ENCODE results near the gene PYGB.

The PYGB gene

DNA sequence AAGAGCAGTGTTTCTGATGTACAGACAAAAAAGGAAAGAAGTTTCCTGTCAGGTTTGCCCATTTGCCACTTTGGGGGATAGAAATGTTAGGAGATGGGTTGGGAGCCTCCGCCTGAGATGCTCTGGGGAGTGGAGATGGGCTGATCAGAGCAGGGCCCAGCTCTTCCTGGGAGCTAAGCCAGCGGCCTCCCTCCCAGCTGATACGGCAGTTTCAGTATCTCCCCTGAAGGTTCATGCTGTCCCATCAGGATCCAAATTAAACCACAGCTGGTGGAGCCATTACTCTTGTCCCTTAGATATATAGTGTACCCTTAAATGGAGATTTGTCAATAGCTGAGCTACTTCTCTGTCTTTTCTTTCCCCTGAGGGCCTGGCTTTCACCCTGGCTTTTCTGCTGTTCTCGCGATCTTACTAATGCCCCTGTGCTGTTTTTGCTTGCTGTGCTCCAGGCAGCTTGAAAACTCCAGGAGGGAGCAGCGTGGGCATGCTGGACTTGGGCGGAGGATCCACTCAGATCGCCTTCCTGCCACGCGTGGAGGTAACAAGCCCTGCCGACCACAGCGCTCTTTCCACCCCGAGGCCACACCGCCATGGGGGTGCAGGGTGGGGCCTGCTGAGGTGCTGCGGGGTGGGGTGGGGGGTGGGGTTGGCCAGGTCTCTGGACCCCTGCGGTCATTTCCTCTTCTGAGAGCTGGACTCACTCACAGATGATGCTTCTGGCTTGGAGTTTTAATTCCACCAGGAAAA, 31.5 kb upstream of the PYGB start:
- DNase-seq (ENCODE audit: low read depth in 2 of 2): no peak

DNA sequence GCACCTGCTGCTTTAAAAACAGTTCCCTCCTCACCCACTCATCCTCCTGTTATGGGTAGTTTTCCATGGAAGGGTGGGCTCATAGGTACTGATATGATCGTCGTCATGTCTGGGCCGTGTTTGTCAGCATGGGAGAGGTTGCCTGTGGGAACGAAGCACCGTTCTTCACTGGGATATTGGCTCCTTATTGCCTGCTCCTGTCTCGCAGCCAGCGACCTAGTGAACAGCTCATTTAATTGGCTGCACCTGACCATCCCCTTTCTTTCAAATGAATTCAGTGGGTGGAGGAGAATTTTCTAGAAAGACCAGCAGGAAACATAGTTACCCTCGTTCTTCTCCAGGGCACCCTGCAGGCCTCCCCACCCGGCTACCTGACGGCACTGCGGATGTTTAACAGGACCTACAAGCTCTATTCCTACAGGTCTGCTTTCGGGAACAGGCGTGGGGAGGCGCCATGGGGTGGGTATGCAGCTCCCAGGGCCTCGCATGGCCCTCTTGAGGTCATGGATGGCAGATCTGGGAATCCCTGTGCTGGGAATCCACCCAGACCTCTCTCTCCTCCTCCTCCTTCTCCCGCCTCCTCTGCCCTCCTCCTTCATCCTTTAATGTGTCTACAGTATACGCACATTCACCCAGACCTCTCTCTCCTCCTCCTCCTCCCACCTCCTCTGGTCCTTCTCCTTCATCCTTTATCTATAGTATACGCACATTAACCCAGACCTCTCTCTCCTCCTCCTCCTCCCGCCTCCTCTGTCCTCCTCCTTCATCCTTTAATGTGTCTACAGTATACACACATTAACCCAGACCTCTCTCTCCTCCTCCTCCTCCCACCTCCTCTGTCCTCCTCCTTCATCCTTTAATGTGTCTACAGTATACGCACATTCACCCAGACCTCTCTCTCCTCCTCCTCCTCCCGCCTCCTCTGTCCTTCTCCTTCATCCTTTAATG, 30.4 kb upstream of the PYGB start:
- no peak for DNase-seq (ENCODE audit: low read depth in 2 of 2)

DNA sequence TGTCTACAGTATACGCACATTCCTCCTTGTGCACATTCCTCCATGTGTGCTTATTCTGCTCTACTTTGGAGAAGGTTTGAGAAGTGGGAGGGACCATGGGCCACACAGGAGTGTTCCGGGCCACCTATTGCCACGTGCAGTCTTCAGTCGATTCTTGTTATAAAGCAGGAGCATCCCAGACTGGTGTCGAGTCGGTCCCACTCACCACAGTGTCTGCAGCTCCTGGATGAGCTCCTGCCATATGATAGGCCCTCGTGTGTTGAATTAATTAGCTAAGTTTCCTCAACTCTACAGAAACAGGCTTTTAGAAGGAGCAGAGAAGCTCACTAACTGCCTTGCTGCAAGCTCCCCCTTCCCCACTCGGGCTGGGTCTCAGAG, 29.8 kb upstream of the PYGB start:
- no peak for DNase-seq (ENCODE audit: low read depth in 2 of 2)

DNA sequence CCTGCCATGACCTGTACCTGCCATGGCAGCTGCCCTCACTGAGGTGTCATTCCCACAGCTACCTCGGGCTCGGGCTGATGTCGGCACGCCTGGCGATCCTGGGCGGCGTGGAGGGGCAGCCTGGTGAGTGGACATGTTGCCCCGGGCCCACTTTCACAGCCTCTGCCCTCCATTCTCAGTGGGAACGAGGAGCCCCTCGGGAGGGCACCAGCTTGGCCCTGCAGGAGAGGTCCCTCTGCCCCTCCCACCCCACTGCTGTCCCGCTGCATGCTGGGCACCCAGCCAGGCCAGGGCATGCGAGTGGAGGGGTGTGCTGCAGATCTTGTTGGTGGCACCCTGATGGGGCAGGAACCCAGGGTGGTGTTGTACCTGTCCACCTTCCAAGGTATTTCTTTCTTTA, 29.4 kb upstream of the PYGB start:
- DNase-seq (ENCODE audit: low read depth in 2 of 2): no peak

DNA sequence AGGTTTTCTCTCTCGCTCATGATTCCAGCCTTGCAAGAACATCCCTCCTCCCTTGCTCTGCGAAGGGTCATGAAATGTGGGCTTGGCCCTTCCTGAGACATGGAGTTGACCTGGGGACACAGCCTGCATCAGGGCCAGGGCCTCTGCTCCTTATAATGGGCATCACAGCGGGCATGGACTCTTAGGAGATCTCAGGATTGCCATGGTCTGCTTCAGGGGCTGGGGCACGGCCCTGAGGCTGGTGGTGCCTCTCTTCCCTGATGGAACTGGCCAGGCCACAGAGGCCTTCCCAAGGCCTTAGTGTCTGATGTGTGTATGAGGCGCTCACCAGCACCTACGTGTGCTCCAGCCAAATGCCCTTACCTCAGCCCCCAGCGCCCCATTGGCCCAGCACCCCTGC, 28.5 kb upstream of the PYGB start:
- DNase-seq (ENCODE audit: low read depth in 2 of 2): no peak

DNA sequence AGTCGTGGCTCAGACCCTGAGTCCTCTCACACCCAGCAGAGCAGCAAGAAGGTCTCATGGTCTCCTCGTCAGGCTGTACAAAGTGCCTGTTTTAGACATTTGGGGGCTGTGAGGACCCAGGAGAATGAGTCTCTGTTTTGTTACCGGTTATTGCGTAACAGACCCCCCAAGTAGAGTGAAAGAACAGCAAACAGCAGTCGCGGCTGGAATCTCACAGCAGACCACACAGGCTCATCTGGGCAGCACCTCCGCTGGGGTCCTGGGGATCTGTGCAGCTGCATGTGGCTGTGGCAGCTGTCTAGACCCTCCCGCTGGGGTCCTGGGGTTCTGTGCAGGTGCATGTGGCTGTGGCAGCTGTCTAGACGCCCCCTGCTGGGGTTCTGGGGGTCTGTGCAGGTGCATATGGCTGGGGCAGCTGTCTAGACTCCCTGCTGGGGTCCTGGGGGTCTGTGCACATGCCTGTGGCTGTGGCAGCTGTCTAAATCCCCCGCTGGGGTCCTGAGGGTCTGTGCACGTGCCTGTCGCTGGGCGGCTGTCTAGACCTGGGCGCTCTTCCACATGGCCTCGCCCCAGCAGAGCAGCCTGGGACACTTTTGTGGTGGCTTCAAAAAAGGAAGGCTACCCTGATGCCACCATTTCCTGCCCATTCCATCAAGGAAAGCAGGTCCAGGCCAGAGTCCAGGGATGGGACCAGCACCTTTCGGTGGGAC, 27.7 kb upstream of the PYGB start:
- no peak for DNase-seq (ENCODE audit: low read depth in 2 of 2)

DNA sequence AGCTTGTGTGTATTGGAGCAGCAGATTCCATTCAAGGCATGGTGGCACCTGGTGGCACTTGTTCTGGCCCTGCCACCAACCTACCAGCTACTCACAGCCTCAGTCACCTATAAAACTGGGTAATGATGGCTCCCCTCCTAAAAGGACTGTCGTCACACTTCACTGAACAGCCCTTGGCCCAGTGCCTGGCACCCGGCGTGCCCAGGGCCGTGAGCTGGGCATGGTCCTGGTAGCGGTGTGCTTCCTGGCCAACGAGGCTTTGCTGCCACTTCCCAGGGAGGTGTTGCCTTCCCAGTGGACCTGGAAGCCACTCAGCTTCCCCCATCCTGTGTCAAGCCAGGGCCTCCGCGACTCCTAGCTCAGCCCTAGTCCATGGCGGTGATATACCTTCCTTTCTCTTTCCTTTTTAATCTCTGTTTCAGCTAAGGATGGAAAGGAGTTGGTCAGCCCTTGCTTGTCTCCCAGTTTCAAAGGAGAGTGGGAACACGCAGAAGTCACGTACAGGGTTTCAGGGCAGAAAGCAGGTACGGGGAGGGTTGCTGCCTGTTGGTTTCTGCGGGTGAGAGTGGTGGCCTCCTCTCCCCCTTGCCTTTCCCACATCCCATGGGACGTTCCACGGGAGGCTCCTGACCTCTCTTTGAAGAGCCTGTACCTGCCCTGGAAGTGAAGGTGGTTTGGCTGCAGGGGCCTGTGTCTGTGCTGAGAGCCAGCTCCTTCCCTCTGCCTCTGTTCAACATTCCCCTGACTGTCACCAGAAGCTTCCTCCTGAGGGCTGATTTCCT, 26.9 kb upstream of the PYGB start:
- DNase-seq (ENCODE audit: low read depth in 2 of 2): no peak

DNA sequence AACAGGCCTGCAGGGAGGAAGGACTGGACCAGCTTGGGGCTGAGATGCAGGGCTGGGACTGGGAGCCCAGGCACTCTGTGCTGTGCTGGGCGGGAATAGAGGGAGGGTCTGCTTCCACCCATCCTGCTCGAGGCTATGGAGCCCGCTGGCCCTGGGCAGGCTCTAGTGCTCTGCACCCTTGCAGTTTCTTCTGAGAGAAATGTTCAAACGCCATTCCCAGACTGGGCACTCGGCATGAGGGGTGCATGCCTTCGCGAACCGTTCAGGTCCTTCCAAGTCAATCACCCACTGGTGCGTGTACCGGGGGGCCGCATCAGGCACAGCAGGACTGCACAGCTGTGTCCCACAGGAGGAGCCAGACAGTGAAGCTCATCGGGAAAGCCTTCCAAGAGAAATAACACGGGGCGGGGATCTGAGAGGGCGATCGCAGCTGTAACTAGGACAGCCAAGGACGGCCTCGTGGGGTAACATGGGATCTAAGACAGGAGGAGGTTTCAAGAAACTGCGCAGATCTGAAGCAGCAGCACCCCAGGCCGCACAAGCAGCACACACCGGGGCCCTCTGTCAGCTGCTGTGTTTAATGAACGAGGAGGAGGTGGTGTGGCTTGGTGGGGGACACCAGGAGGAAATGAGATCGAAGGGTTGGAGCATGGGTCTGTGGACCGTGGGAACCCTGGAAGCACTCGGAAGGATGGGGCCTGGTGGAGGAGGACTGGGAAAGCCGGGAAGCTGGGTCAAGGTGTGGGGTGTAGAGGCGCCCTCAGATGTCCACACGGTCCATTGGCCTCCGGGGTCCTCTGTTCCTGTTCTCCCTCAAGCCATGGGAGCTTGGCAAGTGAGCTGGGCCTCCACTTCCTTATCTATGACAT, 26.1 kb upstream of the PYGB start:
- DNase-seq (ENCODE audit: low read depth in 2 of 2): no peak

DNA sequence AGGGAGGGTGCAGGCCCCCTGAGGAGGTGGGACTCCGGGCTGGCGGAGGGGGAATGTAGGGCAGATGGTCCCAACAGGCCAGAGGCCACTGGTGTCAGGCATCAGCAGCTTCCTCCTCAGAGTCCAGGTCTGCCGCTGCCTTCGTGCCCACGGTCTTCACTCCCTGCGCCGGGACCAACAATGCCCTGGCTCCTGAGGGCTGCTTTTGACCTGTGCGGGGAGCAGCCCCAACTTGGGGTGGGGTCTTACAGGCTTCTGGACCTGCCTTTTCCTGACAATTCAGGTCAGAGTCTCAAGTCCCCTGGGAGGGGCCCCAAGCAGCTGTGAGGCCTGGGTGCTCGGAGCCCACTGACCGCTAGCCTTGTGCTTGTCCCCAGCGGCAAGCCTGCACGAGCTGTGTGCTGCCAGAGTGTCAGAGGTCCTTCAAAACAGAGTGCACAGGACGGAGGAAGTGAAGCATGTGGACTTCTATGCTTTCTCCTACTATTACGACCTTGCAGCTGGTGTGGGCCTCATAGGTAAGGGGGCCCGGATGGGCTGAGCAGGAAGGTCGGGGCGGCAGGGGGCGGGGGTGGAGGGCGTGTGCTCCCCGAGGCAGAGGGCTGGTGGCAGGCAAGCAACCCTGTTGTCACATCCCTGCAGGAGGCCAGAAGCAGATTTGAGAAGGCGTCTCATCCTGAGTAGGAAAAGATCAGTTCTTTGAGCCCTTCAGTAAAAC, 25.3 kb upstream of the PYGB start:
- DNase-seq (ENCODE audit: low read depth in 2 of 2): no peak

DNA sequence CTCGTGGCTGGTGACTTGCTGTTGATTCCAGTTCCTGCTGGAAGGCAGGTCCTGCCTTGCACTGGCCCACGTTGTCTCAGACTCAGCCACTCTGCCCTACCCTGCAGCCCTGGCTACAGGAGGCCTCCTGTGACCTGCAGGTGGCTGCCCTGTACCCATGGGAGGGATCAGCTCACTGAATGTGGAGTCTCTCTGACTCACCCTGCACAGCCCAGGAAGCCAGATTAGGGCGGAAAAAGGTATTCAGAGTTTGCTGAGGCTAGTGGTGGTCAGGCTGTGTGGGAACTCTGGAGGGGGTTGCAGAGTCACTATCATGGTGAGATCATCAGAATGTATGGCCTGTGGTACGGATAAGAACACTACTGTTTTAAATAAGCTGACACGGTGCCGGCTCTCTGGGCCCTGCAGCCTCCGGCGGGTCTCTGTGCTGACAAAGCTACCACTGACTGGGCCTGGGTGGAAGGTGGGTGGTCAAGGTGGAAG, 24.7 kb upstream of the PYGB start:
- no peak for DNase-seq (ENCODE audit: low read depth in 2 of 2)

DNA sequence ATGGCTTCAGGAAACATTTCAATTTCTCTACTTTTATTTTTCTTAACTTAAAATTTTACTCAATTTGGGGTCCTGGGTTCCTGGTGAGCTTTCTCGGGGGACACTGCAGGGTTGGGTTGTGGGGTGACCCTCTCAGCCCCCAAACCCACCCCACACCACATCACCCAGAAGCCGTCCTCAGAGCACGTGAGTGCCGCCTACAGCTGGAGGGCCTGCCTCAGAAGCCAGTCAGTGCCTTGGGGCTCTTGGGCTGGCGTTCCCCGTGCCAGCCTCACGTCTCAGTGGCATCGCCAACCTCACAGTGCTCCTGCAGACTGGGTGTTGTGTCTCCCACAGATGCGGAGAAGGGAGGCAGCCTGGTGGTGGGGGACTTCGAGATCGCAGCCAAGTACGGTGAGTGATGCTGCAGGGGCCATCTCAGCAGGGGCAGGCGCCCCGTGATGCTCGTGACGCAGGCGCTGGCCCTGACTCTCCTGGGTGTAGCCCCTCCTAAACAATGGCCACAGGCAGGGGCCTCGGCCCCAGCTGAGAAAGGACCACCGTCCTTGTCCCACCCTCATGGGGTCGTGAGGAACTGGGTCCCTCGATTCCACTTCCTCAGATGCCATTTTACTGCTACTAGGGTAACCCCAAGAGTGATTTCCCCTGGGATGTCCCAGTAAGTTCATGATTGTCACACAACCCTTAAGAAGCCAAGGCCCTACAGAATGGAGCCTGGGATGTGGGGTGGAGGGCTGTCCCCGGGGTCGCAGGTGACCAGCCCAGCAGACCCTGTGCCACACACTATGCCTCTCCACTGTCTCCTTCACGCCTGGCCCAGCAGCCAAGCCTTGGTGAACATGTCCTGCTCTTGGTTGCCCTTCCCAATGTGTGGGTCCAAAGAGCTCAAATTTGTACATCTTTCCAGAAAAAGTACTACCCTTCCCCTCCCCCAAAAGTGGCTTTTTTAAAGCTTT, 23.8 kb upstream of the PYGB start:
- DNase-seq (ENCODE audit: low read depth in 2 of 2): no peak

DNA sequence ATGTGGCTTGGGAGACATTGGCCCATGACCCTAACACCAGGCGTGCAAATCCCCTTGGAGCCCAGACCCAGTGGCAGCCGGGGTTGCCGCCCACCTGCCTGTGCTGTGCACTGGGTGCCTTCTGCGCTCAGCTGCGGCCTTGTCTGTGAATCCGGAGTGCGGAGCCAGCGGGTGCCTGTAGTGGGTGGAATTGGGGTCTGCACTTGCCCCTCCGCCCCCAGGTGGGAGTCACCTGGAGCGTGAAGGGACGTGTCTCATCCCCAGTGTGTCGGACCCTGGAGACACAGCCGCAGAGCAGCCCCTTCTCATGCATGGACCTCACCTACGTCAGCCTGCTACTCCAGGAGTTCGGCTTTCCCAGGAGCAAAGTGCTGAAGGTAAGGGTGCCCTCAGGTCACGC, 22.9 kb upstream of the PYGB start:
- no peak for DNase-seq (ENCODE audit: low read depth in 2 of 2)

DNA sequence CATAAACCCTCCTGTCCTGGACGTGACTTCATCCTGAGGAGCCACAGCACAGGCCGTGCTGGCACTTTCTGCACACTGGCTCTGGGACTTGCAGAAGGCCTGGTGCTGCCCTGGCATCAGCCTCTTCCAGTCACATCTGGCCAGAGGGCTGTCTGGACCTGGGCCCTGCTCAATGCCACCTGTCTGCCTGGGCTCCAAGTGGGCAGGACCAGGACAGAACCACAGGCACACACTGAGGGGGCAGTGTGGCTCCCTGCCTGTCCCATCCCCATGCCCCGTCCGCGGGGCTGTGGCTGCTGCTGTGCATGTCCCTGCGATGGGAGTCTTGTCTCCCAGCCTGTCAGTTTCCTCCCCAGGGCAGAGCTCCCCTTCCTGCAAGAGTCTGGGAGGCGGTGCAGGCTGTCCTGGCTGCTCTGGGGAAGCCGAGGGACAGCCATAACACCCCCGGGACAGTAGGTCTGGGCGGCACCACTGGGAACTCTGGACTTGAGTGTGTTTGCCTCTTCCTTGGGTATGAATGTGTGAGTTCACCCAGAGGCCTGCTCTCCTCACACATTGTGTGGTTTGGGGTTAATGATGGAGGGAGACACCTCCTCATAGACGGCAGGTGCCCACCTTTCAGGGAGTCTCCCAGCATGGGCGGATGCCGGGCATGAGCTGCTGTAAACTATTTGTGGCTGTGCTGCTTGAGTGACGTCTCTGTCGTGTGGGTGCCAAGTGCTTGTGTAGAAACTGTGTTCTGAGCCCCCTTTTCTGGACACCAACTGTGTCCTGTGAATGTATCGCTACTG, 22.0 kb upstream of the PYGB start:
- DNase-seq (ENCODE audit: low read depth in 2 of 2): no peak

DNA sequence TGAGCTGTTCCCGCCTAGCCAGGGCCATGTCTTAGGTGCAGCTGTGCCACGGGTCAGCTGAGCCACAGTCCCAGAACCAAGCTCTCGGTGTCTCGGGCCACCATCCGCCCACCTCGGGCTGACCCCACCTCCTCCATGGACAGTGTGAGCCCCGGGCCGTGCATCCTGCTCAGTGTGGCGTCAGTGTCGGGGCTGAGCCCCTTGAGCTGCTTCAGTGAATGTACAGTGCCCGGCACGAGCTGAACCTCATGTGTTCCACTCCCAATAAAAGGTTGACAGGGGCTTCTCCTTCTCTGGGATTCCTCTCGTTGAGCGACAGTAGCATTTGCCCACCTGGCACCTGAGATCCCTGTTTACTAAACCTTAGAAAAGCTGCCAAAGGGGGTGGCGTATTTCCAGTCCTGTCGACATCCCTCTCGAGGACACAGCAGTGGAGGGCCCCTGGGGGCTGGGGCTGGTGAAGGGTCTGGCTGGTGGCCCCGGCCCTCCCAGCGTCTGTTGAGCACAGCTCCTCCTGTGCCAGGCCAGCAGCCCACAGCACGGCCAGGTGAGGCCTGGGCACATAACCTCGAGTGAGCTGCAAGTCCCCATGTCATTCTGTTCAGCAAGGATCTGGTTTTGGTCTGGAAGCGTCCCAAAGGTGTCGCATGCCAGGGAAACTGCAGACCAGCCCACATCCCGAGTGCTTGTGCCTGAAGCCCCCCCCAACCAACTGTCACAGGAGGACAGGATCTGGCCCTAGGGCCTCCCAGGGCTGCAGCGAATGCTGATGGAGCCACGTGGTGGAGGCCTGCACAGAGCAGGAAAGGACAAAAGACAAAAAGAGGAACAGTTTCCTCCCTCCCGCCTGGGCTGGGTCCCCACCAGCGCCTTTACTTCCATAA, 21.2 kb upstream of the PYGB start:
- no peak for DNase-seq (ENCODE audit: low read depth in 2 of 2)

DNA sequence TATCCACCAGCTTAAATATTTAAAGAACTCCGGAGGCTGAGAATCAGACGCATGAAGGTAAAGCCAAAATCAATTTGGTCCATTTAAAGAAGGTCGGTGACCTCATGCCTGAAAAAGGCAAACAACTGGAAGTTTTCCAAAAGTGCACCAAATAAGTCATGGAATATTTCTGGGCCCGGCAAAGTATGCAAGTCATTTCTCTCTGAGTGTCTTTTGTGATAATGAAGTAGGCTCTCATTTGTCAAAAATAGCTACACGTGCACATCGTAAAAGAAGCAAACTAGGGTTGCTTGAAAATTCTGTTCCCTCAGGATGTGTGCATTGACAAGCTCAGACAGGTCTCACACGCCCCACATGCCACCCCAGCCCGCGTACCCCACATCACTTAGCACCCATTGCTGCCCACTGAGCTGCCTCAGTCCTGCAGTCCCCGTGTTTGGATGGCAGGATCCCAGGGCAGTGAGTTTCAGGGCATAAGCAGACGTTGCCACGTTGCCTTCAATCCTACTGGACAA, 20.5 kb upstream of the PYGB start:
- no peak for DNase-seq (ENCODE audit: low read depth in 2 of 2)

DNA sequence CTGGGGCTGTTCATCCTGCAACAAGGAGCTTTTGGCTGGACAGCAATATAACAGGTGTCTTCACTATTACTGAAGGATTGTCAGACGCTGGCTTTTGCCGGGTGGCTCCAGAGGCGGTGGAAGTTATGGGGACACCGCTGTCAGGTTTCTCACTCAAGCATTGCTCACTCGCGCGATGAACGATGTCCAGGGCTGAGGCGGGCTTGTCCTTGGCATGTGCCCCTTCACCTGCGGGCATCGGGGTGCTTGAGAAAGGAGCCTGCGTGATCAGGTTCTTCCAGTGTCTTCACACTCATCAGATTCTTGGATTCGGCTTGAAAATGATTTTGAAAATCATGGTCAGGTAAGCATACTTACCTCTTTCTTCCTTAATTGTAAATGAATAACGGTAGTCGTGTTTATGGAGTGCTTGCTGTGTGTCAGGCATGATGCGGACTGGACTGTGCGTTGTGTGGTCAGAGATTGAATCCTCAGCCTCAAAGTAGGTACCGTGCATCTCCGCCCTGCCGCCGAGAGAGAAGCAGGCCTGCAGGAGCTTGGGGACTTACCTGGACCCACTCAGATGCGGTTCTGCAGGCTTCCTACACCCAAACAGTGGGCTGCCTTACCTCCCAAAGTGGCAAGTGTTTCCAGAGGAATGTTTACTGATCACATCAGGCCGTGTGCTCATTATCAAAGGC, 18.3 kb upstream of the PYGB start:
- no peak for DNase-seq (ENCODE audit: low read depth in 2 of 2)

Measured in stimulated activated CD8-positive, alpha-beta memory T cell treated with anti-CD3 and anti-CD28 coated beads, Interleukin-7, amount 100 ng/mL, for 1 hour (primary cell).